ENCODE results near the gene OTUD3. TPM values are rescaled to one million over a fixed set of nuclear protein-coding genes. Genes with fewer than 3 reads are reported as not detected.

The OTUD3 gene
- total and polyA plus RNA-seq, 2 of the 13 experiments (the other 11 are each of a cell fraction or from before 2014, with no cell fraction given), result 5.2 to 7.5 TPM

- Histone ChIP-seq H3K4me2 (ENCODE audit: low read depth, low read length) (no peak overlapping the region), H2AFZ (ENCODE audit: low read length) (no peak overlapping the region), H3K36me3 (replicated peaks in 1 of 2; ENCODE audit: control insufficient read depth in 1 of 2, insufficient read depth in 2 of 2, low read length in 2 of 2) (no peaks in the 10 kb centered on the region), H3K79me2 (ENCODE audit: insufficient read depth, low read length) (no peaks in the 10 kb centered on the region), H3K9me3 (ENCODE audit: low read length) (no peaks in the 10 kb centered on the region), H3K27me3 (ENCODE audit: control insufficient read depth in 1 of 2, insufficient read depth in 2 of 2, low read length in 2 of 2) (peaks cover 0 to 3% of the 10 kb centered on the region in 2 experiments; a peak in 1 of 5 replicates), H3K9ac (ENCODE audit: insufficient read depth, low read depth, low read length) (no peak overlapping the region), H3K4me3 (replicated peaks in 1 of 3; ENCODE audit: insufficient read depth in 1 of 3, low read depth in 2 of 3, low read length in 3 of 3) (no peak overlapping the region), H3K4me1 (ENCODE audit: insufficient read depth, low read length) (no peaks in the 10 kb centered on the region), H4K20me1 (ENCODE audit: insufficient read depth, low read length) (no peaks in the 10 kb centered on the region), H3K27ac (ENCODE audit: extremely low read length, insufficient read depth, low read length) (no peak overlapping the region)
- FAIRE-seq (no peak), ATAC-seq (no peak), DNase-seq (ENCODE audit: low spot score) (no peak)
- POLR2A ChIA-PET, result no interaction called here
- no TSS peak for BruUV-seq (replicated peaks)
- TF ChIP-seq ZNF468 (CRISPR knock-in tag; IDR thresholded peaks at IDR 0.05), result no peak
- no peak for TF ChIP-seq JDP2 (CRISPR knock-in tag; IDR thresholded peaks at IDR 0.05; ENCODE audit: borderline replicate concordance)
- TF ChIP-seq ZNF546 (CRISPR knock-in tag; conservative IDR thresholded peaks at IDR 0.05), result no peak
- TF ChIP-seq ZNF224 (CRISPR knock-in tag; IDR thresholded peaks at IDR 0.05), result no peak
- TF ChIP-seq ZSCAN9 (CRISPR knock-in tag; IDR thresholded peaks at IDR 0.05; ENCODE audit: borderline replicate concordance), result no peak
- TF ChIP-seq IKZF1 (IDR thresholded peaks at IDR 0.05), result no peak
- no peak for TF ChIP-seq PRDM10 (CRISPR knock-in tag; IDR thresholded peaks at IDR 0.05; ENCODE audit: low read depth)
- in situ Hi-C loops (cut with HindIII; ENCODE audit: extremely low pct_ligation_motif_present, low pct_unique_long_range_greater_than_20kb) (no loop called here), intact Hi-C loops (cut with micrococcal nuclease; ENCODE audit: unreplicated experiment) (no loop called here)
- 55% methylated on average over 4 of the region's 4 CpGs for WGBS (ENCODE audit: low lambda C conversion rate)
- CTCF ChIA-PET (ENCODE audit: low intra/inter-chr PET ratio, low total read pairs), result no interaction called here
Measured at GRCh38 chr1:19835578-19835977, 46.6 kb upstream of the OTUD3 start.
